Kidney epithelial cell (primary cell): ENCODE data around the gene LMNA. TPM values are rescaled to one million over a fixed set of nuclear protein-coding genes. Genes with fewer than 3 reads are reported as not detected.

Experiments
- DNase-seq: peaks from one replicate; pipeline ENCODE4 v3.0.0-alpha.2; 2010; ENCODE audit warnings: low read depth
- H3K27me3 ChIP-seq: 2 replicates; pipeline ENCODE4 v1.6.0; 2011; ENCODE audit warnings: low read length; ENCODE audit not compliant: control insufficient read depth, insufficient read depth
- H3K36me3 ChIP-seq: 2 replicates; pipeline ENCODE4 v1.5.1; 2011; ENCODE audit warnings: low read length; ENCODE audit not compliant: control insufficient read depth, insufficient read depth
- H3K4me3 ChIP-seq: 2 replicates; pipeline ENCODE4 v1.5.1; 2011; ENCODE audit warnings: low read depth, mild to moderate bottlenecking, control low read depth, low read length
- CTCF ChIP-seq: IDR thresholded peaks from 2 replicates; pipeline ENCODE4 v1.5.1; 2011; ENCODE audit warnings: mild to moderate bottlenecking, moderate library complexity, low read length, control low read depth, inconsistent platforms; ENCODE audit not compliant: insufficient read depth, poor library complexity, severe bottlenecking
- total RNA-seq: library from RNA; depleted of rRNA; stranded (reverse); fragments of >200 nt; gene quantifications from 2 replicates; pipeline ENCODE4 v1.2.3, GENCODE V29; 2015

LMNA gene
- total RNA-seq, 1 donor from 2014 or later: 280 TPM

- H3K27me3 ChIP-seq: peaks cover 33% of the 10 kb centered on the region
- no peak for TF ChIP-seq CTCF
- H3K4me3 ChIP-seq: no peak overlapping the region
- no peaks in the 10 kb centered on the region for H3K36me3 ChIP-seq
- DNase-seq: peak; percentile 83
Measured at GRCh38 chr1:156152628-156153027, 38.1 kb downstream of the LMNA start.

- Histone ChIP-seq H3K4me3 (no peak within 1 kb of the TSS), H3K36me3 (no peaks in the 10 kb centered on the region), H3K27me3 (peaks cover 28% of the 10 kb centered on the region)
- DNase-seq: no peak
- no peak for TF ChIP-seq CTCF
Measured at GRCh38 chr1:156153362-156153761, 38.9 kb downstream of the LMNA start, which contains the start of gene SEMA4A. TSS of gene SEMA4A (plus strand) at chr1:156153585. CDS start at chr1:156154579, 994 bp downstream.

GRCh38 chr1:156154317-156154749 lies 39.8 kb downstream of the LMNA start:
- Histone ChIP-seq H3K27me3 (peaks cover 26% of the 10 kb centered on the region), H3K4me3 (no peak overlapping the region), H3K36me3 (no peaks in the 10 kb centered on the region)
- DNase-seq: no peak
- TF ChIP-seq CTCF: no peak

GRCh38 chr1:156155756-156156510 lies 41.4 kb downstream of the LMNA start:
- no peaks in the 10 kb centered on the region for H3K36me3 ChIP-seq

GRCh38 chr1:156157506-156157905 lies 43.0 kb downstream of the LMNA start:
- no peak overlapping the region for H3K4me3 ChIP-seq
- no peak for DNase-seq
- no peak for TF ChIP-seq CTCF
- no peaks in the 10 kb centered on the region for H3K36me3 ChIP-seq
- H3K27me3 ChIP-seq: peaks cover 11% of the 10 kb centered on the region

More at GRCh38 chr1:156155756-156156510, 41.4 kb downstream of the LMNA start:
- no peak for DNase-seq
- no peak for TF ChIP-seq CTCF
- Histone ChIP-seq H3K4me3 (no peak overlapping the region), H3K27me3 (peaks cover 11% of the 10 kb centered on the region)
